ENCODE data around the gene PRSS21.

GRCh38 chr16:2827374-2827791, 10.3 kb downstream of the PRSS21 start:
- TF ChIP-seq CTCF (conservative IDR thresholded peaks at IDR 0.05) (no peak), ZFX (IDR thresholded peaks at IDR 0.05) (no peak)
